Measurements from ENCODE around the gene KAT2B. TPM values are rescaled to one million over a fixed set of nuclear protein-coding genes. Genes with fewer than 3 reads are reported as not detected.
A peak's percentile ranks its signal among the peaks of the same experiment; 100 is the strongest.

Gene KAT2B
- total RNA-seq, 1 donor from 2014 or later, result 3.6 TPM

DNA sequence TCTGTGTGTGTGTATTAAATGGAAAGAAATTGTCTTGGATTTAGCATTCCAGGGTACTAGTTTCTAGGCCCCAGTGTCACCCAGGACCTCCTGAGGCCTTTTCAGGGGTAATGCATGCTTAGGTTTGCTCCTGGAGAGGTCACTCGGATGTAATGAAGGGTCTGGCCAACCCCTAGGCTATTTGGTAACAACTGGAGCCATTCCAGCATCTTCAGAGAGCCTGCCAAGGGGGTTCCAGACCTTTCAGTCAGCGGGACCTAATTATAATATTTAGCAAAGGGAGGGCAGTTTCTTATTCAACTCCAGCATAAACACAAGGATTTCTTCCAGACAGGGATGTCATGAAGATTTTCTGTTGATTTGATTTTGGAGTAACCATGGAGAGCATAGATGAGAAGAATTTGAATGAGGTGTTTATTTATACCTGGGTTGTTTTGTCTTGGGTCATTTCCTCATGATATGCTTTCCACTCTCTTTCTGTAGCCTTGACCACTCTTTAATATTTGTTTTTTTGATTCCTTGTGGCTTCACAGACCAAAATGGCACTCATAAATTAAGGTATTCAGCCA is 17.4 kb downstream of the KAT2B start:
- TF ChIP-seq, protein P1, sequence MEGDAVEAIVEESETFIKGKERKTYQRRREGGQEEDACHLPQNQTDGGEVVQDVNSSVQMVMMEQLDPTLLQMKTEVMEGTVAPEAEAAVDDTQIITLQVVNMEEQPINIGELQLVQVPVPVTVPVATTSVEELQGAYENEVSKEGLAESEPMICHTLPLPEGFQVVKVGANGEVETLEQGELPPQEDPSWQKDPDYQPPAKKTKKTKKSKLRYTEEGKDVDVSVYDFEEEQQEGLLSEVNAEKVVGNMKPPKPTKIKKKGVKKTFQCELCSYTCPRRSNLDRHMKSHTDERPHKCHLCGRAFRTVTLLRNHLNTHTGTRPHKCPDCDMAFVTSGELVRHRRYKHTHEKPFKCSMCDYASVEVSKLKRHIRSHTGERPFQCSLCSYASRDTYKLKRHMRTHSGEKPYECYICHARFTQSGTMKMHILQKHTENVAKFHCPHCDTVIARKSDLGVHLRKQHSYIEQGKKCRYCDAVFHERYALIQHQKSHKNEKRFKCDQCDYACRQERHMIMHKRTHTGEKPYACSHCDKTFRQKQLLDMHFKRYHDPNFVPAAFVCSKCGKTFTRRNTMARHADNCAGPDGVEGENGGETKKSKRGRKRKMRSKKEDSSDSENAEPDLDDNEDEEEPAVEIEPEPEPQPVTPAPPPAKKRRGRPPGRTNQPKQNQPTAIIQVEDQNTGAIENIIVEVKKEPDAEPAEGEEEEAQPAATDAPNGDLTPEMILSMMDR (conservative IDR thresholded peaks at IDR 0.05; ENCODE audit: low read depth, low read length), result no peak
- H3K4me3 ChIP-seq (ENCODE audit: low read depth, low read length), result no peak overlapping the region
- DNase-seq (ENCODE audit: low read depth), result no peak

DNA sequence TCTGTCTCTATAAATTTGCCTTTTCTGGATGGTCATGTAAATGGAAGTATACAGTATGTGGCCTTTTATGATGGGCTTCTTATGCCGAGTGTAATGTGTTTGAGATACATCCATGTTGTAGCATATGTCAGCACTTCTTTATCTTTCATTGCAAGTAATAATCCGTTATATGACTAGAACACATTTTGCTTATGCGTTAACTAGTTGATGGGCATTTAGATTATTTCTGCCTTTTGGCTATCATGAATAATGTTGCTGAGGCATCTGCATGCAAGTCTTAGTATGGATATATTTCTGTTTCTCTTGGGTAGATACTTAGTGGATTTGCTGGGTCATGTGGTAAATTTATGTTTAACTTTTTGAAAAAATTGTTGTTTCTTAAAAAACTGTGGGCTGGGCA is 19.7 kb downstream of the KAT2B start:
- TF ChIP-seq, protein P1 (conservative IDR thresholded peaks at IDR 0.05; ENCODE audit: low read depth, low read length), result no peak
- DNase-seq (ENCODE audit: low read depth), result no peak
- no peak overlapping the region for H3K4me3 ChIP-seq (ENCODE audit: low read depth, low read length)

DNA sequence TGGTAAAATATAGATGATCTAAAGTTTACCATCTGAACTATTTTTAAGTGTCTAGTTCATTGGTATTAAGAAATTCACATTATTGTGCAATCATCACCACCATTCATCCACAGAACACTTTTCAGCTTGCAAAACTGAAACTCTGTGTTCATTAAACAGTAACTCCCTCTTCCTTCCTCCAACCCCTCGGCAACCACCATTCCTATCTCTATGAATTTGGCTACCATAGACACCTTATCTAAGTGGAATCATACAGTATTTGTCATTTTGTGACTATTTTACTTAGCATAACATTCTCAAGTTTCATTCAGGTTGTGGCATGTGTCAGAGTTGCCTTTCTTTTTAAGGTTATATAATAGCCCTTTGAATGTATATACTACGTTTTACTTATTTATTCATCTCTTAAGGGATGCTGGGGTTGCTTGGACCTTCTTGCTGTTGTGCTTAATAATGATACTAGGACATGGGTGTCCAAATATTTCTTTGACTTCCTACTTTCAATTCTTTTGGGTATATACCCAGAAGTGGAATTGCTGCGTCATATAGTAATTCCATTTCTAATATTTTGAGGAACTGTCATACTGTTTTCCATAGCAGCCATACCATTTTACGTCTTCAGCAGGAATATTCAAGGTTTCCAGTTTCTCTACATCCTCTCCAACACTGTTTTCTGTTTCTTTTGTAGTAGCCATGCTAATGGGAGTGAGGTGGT is 20.9 kb downstream of the KAT2B start:
- TF ChIP-seq, protein P1 (conservative IDR thresholded peaks at IDR 0.05; ENCODE audit: low read depth, low read length), result no peak
- peak; percentile 59 for DNase-seq (ENCODE audit: low read depth)
- H3K4me3 ChIP-seq (ENCODE audit: low read depth, low read length), result peak overlapping the region; percentile 2

DNA sequence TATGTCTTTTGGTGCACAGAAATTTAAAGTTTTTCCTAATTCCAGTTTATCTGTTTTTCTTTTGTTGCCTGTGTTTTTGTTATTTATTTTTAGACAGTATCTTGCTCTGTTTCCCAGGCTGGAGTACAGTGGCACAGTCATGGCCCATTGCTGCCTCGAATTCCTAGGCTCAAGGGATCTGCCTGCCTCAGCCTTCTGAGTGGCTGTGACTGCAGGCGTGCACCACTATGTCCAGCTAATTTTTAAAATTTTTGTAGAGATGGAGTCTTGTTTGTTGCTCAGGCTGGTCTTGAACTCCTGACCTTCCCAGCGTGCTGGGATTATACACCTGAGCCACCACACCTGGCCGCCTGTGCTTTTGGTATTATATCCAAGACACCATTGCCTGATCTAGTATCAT is 22.8 kb downstream of the KAT2B start:
- TF ChIP-seq, protein P1 (conservative IDR thresholded peaks at IDR 0.05; ENCODE audit: low read depth, low read length), result no peak
- no peak overlapping the region for H3K4me3 ChIP-seq (ENCODE audit: low read depth, low read length)
- no peak for DNase-seq (ENCODE audit: low read depth)

DNA sequence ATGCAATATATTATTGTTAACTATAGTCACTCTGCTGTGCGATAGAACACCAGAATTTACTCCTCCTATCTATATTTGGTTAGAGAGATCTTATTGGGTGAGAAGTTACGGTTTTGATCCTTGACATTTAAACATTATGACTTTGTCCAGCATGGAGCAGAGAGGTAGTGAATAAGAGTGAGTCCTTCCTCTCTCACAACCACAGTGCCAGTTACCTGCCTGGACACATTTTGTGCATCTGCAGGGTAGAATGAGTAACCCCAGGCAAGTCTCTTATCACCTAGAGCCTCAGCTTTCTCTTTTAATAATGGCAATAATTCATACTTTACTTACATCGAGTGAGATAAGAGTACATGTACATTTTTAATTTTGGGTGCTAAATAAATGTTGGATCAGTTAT is 24.1 kb downstream of the KAT2B start:
- no peak overlapping the region for H3K4me3 ChIP-seq (ENCODE audit: low read depth, low read length)
- TF ChIP-seq, protein P1 (conservative IDR thresholded peaks at IDR 0.05; ENCODE audit: low read depth, low read length), result no peak
- DNase-seq (ENCODE audit: low read depth), result no peak

DNA sequence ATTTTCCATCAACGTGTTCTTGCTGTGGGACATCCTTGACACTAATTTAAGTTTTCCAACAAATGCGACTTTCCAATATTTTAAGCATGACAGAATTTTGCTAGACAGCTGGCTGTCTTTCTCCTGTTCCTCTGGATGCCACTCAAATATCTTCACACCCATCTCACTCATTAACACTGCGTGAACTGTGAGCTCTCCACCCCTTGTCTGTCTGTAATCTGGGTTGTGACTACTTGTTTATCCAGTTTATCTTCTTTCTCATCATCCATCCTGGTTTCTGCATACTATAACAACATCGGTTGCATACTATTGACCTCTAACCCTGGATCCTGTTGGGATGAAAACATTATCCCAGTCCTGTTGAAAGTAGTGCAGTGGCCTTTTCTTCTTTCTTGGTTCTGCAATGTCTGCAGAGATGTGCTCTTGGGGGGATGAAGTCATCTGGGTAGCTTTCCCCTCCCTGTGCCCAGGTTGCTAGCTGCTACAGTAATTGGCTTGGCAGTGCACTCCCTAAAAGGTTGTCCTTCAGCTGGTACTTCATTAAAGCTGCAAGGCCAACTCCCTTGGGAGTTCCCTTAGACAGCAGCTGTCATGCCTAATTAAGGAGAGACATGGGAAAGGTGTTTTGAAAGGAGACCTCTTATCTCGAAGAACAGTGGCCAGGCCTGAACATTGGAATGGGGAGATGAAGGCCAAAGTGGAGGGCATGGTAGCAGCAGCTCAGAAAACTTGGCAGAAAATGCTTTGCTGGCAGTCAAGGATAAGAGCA is 24.7 kb downstream of the KAT2B start:
- TF ChIP-seq, protein P1 (conservative IDR thresholded peaks at IDR 0.05; ENCODE audit: low read depth, low read length), result no peak
- no peak for DNase-seq (ENCODE audit: low read depth)
- no peak overlapping the region for H3K4me3 ChIP-seq (ENCODE audit: low read depth, low read length)
